ENCODE results near the gene KLRD1. TPM values are rescaled to one million over a fixed set of nuclear protein-coding genes. Genes with fewer than 3 reads are reported as not detected.
A peak's percentile ranks its signal among the peaks of the same experiment; 100 is the strongest.

Gene KLRD1
- polyA plus RNA-seq, 1 donor = 2.6 TPM

- H3K27me3 ChIP-seq (ENCODE audit: control insufficient read depth, insufficient read depth, low read length) = no peaks in the 10 kb centered on the region
- H3K27ac ChIP-seq (ENCODE audit: low read length) = no peak overlapping the region
- no peaks in the 10 kb centered on the region for H3K36me3 ChIP-seq (ENCODE audit: control insufficient read depth, insufficient read depth, low read length)
- no peak overlapping the region for H3K4me3 ChIP-seq (ENCODE audit: low read length)
- no CpG with 5 or more reads among the region's 1 CpG for WGBS (ENCODE audit: insufficient coverage, low lambda C conversion rate)
- H3K9me3 ChIP-seq (ENCODE audit: control insufficient read depth, low read depth, low read length) = no peaks in the 10 kb centered on the region
- DNase-seq = no peak
- peaks cover 15% of the 10 kb centered on the region for H3K4me1 ChIP-seq (ENCODE audit: control insufficient read depth, insufficient read depth, low read length)
Observed at GRCh38 chr12:10358969-10359368, 51.3 kb downstream of the KLRD1 start.

DNA sequence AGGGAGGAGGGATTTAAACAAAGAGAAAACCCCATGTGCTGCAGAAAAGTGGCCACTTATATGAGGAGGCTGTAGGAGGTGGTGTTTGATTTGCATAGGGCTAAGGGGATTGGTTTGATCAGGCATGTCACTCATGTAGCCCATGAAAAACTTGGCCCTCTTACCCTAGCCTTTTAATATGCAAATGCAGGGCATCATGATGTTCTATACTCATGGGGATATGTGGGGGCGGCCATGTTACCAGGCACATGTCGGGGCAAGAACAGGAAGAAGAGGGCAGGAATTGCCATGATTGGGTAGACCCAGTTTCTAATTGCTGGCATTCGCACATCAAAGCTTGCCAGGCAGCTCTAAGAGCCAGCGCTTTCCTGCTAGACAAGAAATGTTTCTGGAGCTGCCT, 53.4 kb downstream of the KLRD1 start:
- H3K27ac ChIP-seq (ENCODE audit: low read length) = no peak overlapping the region
- no peaks in the 10 kb centered on the region for H3K9me3 ChIP-seq (ENCODE audit: control insufficient read depth, low read depth, low read length)
- no peaks in the 10 kb centered on the region for H3K36me3 ChIP-seq (ENCODE audit: control insufficient read depth, insufficient read depth, low read length)
- H3K4me1 ChIP-seq (ENCODE audit: control insufficient read depth, insufficient read depth, low read length) = peaks cover 22% of the 10 kb centered on the region
- DNase-seq = no peak
- H3K4me3 ChIP-seq (ENCODE audit: low read length) = no peak overlapping the region
- no CpG with 5 or more reads among the region's 4 CpGs for WGBS (ENCODE audit: insufficient coverage, low lambda C conversion rate)
- no peaks in the 10 kb centered on the region for H3K27me3 ChIP-seq (ENCODE audit: control insufficient read depth, insufficient read depth, low read length)

DNA sequence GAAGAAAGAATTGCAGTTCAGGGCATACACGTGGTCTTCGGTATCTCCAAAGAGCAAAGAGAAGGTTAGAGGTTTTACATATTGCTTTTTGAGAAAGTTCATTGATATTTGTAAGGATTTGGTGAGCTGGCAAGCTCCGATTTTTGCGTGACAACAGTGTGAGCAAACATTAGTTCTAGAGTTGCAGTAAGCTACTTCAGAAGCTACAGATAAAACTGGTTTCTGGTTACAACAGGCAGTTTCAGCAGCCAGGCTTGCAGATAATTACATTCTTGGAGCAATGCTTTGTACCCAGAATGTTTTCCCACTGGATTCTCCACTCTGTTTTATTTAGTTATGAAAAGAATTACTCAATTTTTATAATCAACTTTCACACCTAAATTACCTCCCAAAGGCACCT, 54.0 kb downstream of the KLRD1 start:
- H3K27me3 ChIP-seq (ENCODE audit: control insufficient read depth, insufficient read depth, low read length) = no peaks in the 10 kb centered on the region
- H3K36me3 ChIP-seq (ENCODE audit: control insufficient read depth, insufficient read depth, low read length) = no peaks in the 10 kb centered on the region
- DNase-seq = peak in 1 of 2 donors; percentile 50
- WGBS (ENCODE audit: insufficient coverage, low lambda C conversion rate) = no CpG with 5 or more reads among the region's 4 CpGs
- H3K9me3 ChIP-seq (ENCODE audit: control insufficient read depth, low read depth, low read length) = no peaks in the 10 kb centered on the region
- no peak overlapping the region for H3K4me3 ChIP-seq (ENCODE audit: low read length)
- no peak overlapping the region for H3K27ac ChIP-seq (ENCODE audit: low read length)
- H3K4me1 ChIP-seq (ENCODE audit: control insufficient read depth, insufficient read depth, low read length) = peaks cover 28% of the 10 kb centered on the region

DNA sequence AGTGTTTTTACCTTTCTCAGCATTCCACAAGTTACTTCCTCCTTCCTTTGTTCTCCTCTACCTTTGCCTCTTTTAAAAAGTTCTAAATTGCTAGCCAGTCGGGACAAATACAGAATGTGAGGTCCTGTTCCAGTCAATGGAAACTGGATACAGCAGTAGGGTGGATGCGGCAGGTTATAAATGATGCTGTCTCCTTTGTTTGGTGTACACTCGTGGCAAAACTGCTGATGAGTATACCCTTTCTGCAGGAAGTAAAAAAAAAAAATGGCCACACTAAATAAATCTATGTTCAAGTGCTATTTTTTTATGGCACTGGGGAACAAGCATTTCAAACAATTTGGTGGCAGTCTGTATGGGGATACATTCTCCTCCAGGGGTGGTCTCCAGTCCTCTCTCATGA, 54.7 kb downstream of the KLRD1 start:
- Histone ChIP-seq H3K27me3 (ENCODE audit: control insufficient read depth, insufficient read depth, low read length) (no peaks in the 10 kb centered on the region), H3K4me3 (ENCODE audit: low read length) (no peak overlapping the region), H3K27ac (ENCODE audit: low read length) (peak overlapping the region; percentile 73), H3K4me1 (ENCODE audit: control insufficient read depth, insufficient read depth, low read length) (peaks cover 30% of the 10 kb centered on the region), H3K9me3 (ENCODE audit: control insufficient read depth, low read depth, low read length) (no peaks in the 10 kb centered on the region), H3K36me3 (ENCODE audit: control insufficient read depth, insufficient read depth, low read length) (no peaks in the 10 kb centered on the region)
- DNase-seq = peak in 1 of 2 donors; percentile 37
- 0% methylated on average over 1 of the region's 3 CpGs for WGBS (ENCODE audit: insufficient coverage, low lambda C conversion rate)

GRCh38 chr12:10362828-10363657, 55.4 kb downstream of the KLRD1 start:
- peak overlapping the region; percentile 52 for H3K4me3 ChIP-seq (ENCODE audit: low read length)

GRCh38 chr12:10363658-10363913, 55.9 kb downstream of the KLRD1 start:
- no peak for DNase-seq
- peaks cover 30% of the 10 kb centered on the region for H3K4me1 ChIP-seq (ENCODE audit: control insufficient read depth, insufficient read depth, low read length)
- H3K27ac ChIP-seq (ENCODE audit: low read length) = peak overlapping the region; percentile 73
- peak overlapping the region; percentile 52 for H3K4me3 ChIP-seq (ENCODE audit: low read length)
- WGBS (ENCODE audit: insufficient coverage, low lambda C conversion rate) = no CpG with 5 or more reads among the region's 5 CpGs
- H3K27me3 ChIP-seq (ENCODE audit: control insufficient read depth, insufficient read depth, low read length) = no peaks in the 10 kb centered on the region
- H3K36me3 ChIP-seq (ENCODE audit: control insufficient read depth, insufficient read depth, low read length) = no peaks in the 10 kb centered on the region
- no peaks in the 10 kb centered on the region for H3K9me3 ChIP-seq (ENCODE audit: control insufficient read depth, low read depth, low read length)

More at GRCh38 chr12:10362828-10363657, 55.4 kb downstream of the KLRD1 start:
- no peaks in the 10 kb centered on the region for H3K9me3 ChIP-seq (ENCODE audit: control insufficient read depth, low read depth, low read length)
- H3K4me1 ChIP-seq (ENCODE audit: control insufficient read depth, insufficient read depth, low read length) = peaks cover 30% of the 10 kb centered on the region
- 15% methylated on average over 2 of the region's 9 CpGs for WGBS (ENCODE audit: insufficient coverage, low lambda C conversion rate)
- H3K36me3 ChIP-seq (ENCODE audit: control insufficient read depth, insufficient read depth, low read length) = no peaks in the 10 kb centered on the region
- H3K27ac ChIP-seq (ENCODE audit: low read length) = peak overlapping the region; percentile 73
- DNase-seq = peak; percentile 7 to 66
- no peaks in the 10 kb centered on the region for H3K27me3 ChIP-seq (ENCODE audit: control insufficient read depth, insufficient read depth, low read length)

- Histone ChIP-seq H3K27me3 (ENCODE audit: control insufficient read depth, insufficient read depth, low read length) (no peaks in the 10 kb centered on the region), H3K9me3 (ENCODE audit: control insufficient read depth, low read depth, low read length) (no peaks in the 10 kb centered on the region), H3K36me3 (ENCODE audit: control insufficient read depth, insufficient read depth, low read length) (no peaks in the 10 kb centered on the region), H3K4me1 (ENCODE audit: control insufficient read depth, insufficient read depth, low read length) (peaks cover 30% of the 10 kb centered on the region), H3K27ac (ENCODE audit: low read length) (peak overlapping the region; percentile 73), H3K4me3 (ENCODE audit: low read length) (peak overlapping the region; percentile 52)
- DNase-seq = peak; percentile 47 to 81
- 0% methylated on average over 4 of the region's 19 CpGs for WGBS (ENCODE audit: insufficient coverage, low lambda C conversion rate)
Observed at GRCh38 chr12:10363914-10364814, 56.5 kb downstream of the KLRD1 start.

- Histone ChIP-seq H3K27ac (ENCODE audit: low read length) (peak overlapping the region; percentile 73), H3K27me3 (ENCODE audit: control insufficient read depth, insufficient read depth, low read length) (no peaks in the 10 kb centered on the region), H3K36me3 (ENCODE audit: control insufficient read depth, insufficient read depth, low read length) (no peaks in the 10 kb centered on the region), H3K9me3 (ENCODE audit: control insufficient read depth, low read depth, low read length) (no peaks in the 10 kb centered on the region), H3K4me1 (ENCODE audit: control insufficient read depth, insufficient read depth, low read length) (peaks cover 30% of the 10 kb centered on the region), H3K4me3 (ENCODE audit: low read length) (peak overlapping the region; percentile 52)
- peak; percentile 82 to 91 for DNase-seq
- 0% methylated on average over 2 of the region's 15 CpGs for WGBS (ENCODE audit: insufficient coverage, low lambda C conversion rate)
Observed at GRCh38 chr12:10364815-10365622, 57.3 kb downstream of the KLRD1 start.

GRCh38 chr12:10365696-10366405, 58.2 kb downstream of the KLRD1 start:
- Histone ChIP-seq H3K9me3 (ENCODE audit: control insufficient read depth, low read depth, low read length) (no peaks in the 10 kb centered on the region), H3K27me3 (ENCODE audit: control insufficient read depth, insufficient read depth, low read length) (no peaks in the 10 kb centered on the region), H3K36me3 (ENCODE audit: control insufficient read depth, insufficient read depth, low read length) (no peaks in the 10 kb centered on the region), H3K27ac (ENCODE audit: low read length) (peak overlapping the region; percentile 73), H3K4me3 (ENCODE audit: low read length) (peak overlapping the region; percentile 52), H3K4me1 (ENCODE audit: control insufficient read depth, insufficient read depth, low read length) (peaks cover 30% of the 10 kb centered on the region)
- peak in 1 of 2 donors; percentile 24 for DNase-seq
- WGBS (ENCODE audit: insufficient coverage, low lambda C conversion rate) = 40% methylated on average over 1 of the region's 6 CpGs
